HEK293 (cell line): Measurements from ENCODE around the gene HOXD11.

Experiments
- CTCF ChIA-PET: fragments of 350-600 bp; formaldehyde crosslinking; extraction: SDS; loops from one replicate; lab custom pipeline; 2021; ENCODE audit warnings: antibody characterized with exemption; lab: Yijun Ruan, JAX
- POLR2A ChIA-PET: fragments of 300-600 bp; formaldehyde crosslinking; extraction: SDS; loops from one replicate; lab custom pipeline; 2020; ENCODE audit warnings: antibody characterized with exemption, inconsistent platforms; lab: Yijun Ruan, JAX
- H3K27ac ChIP-seq: fragments of 200-500 bp; sonication (Bioruptor generic); 2 replicates; pipeline ENCODE4 v1.5.1; 2014; ENCODE audit warnings: low read depth, low read length, control low read depth, inconsistent platforms; ENCODE audit errors: extremely low read depth
- H3K36me3 ChIP-seq, 2 experiments: fragments of 200-500 bp in 1 of 2; sonication (Bioruptor generic) in 1 of 2; 1 replicate in 1 of 2; 2 replicates in 1 of 2; pipeline ENCODE4 v1.5.1; 2014 to 2017; ENCODE audit warnings: inconsistent platforms in 2 of 2, low read length in 2 of 2; ENCODE audit not compliant: control insufficient read depth in 2 of 2, insufficient read depth in 1 of 2
- H3K4me1 ChIP-seq: fragments of 200-500 bp; sonication (Bioruptor generic); 2 replicates; pipeline ENCODE4 v1.5.1; 2014; ENCODE audit warnings: mild to moderate bottlenecking, low read length, inconsistent platforms; ENCODE audit not compliant: control insufficient read depth, insufficient read depth
- H3K4me3 ChIP-seq: 2 replicates; pipeline ENCODE4 v1.5.1; 2011; ENCODE audit warnings: low read depth, mild to moderate bottlenecking, control low read depth, low read length, moderate library complexity
- H3K9me3 ChIP-seq: fragments of 200-500 bp; sonication (Bioruptor generic); 2 replicates; pipeline ENCODE4 v1.5.1; 2014; ENCODE audit warnings: low read depth, low read length, inconsistent platforms; ENCODE audit not compliant: control insufficient read depth, insufficient read depth
- CTCF ChIP-seq: fragments of 450-650 bp; formaldehyde crosslinking; IDR thresholded peaks from 2 replicates; pipeline ENCODE4 v1.5.1; 2016; ENCODE audit warnings: missing biosample characterization, missing genetic modification characterization
- ELK4 ChIP-seq: IDR thresholded peaks from 2 replicates; pipeline ENCODE4 v1.6.1; 2011; ENCODE audit warnings: mild to moderate bottlenecking, low read depth, low read length, borderline replicate concordance
- GFI1B ChIP-seq: fragments of 450-650 bp; formaldehyde crosslinking; IDR thresholded peaks from 2 replicates; pipeline ENCODE4 v1.5.1; 2016; ENCODE audit warnings: missing biosample characterization, missing genetic modification characterization
- GLI2 ChIP-seq: fragments of 450-650 bp; formaldehyde crosslinking; IDR thresholded peaks from 2 replicates; pipeline ENCODE4; 2017; ENCODE audit warnings: missing biosample characterization, missing genetic modification characterization, low read depth, borderline replicate concordance
- GLI4 ChIP-seq: fragments of 450-650 bp; formaldehyde crosslinking; IDR thresholded peaks from 2 replicates; pipeline ENCODE4 v1.5.1; 2016; ENCODE audit warnings: missing biosample characterization, missing genetic modification characterization
- OSR2 ChIP-seq: fragments of 450-650 bp; formaldehyde crosslinking; IDR thresholded peaks from 2 replicates; pipeline ENCODE4 v1.5.1; 2016; ENCODE audit warnings: missing biosample characterization, missing genetic modification characterization
- ZFP41 ChIP-seq: fragments of 450-650 bp; formaldehyde crosslinking; IDR thresholded peaks from 2 replicates; pipeline ENCODE4 v1.5.1; 2016; ENCODE audit warnings: missing biosample characterization, missing genetic modification characterization, borderline replicate concordance
- ZNF174 ChIP-seq: fragments of 450-650 bp; formaldehyde crosslinking; IDR thresholded peaks from 2 replicates; pipeline ENCODE4 v1.5.0; 2017; ENCODE audit warnings: missing biosample characterization, mild to moderate bottlenecking, missing genetic modification characterization
- ZNF214 ChIP-seq: fragments of 450-650 bp; formaldehyde crosslinking; IDR thresholded peaks from 2 replicates; pipeline ENCODE4 v1.5.1; 2017; ENCODE audit warnings: missing biosample characterization, mild to moderate bottlenecking, missing genetic modification characterization, borderline replicate concordance
- ZNF266 ChIP-seq: fragments of 450-650 bp; formaldehyde crosslinking; IDR thresholded peaks from 2 replicates; pipeline ENCODE4 v1.5.1; 2016; ENCODE audit warnings: missing biosample characterization, missing genetic modification characterization, low read depth
- ZNF274 ChIP-seq, 2 experiments: fragments of 200-500 bp in 1 of 2; fragments of 450-650 bp in 1 of 2; sonication (Bioruptor generic) in 1 of 2; formaldehyde crosslinking in 1 of 2; IDR thresholded peaks; 2 replicates each; pipeline versions ENCODE4 v1.5.1 to v1.6.1; 2014 to 2016; ENCODE audit warnings: borderline replicate concordance in 1 of 2, inconsistent platforms in 1 of 2, low read length in 1 of 2, missing biosample characterization in 1 of 2, missing genetic modification characterization in 1 of 2
- ZNF341 ChIP-seq: fragments of 450-650 bp; formaldehyde crosslinking; IDR thresholded peaks from 2 replicates; pipeline ENCODE4; 2016; ENCODE audit warnings: low read depth, missing biosample characterization, missing genetic modification characterization
- ZNF354C ChIP-seq: fragments of 450-650 bp; formaldehyde crosslinking; IDR thresholded peaks from 2 replicates; pipeline ENCODE4 v1.5.1; 2016; ENCODE audit warnings: missing biosample characterization, missing genetic modification characterization, low read depth, borderline replicate concordance
- ZNF37A ChIP-seq: fragments of 450-650 bp; IDR thresholded peaks from 2 replicates; pipeline ENCODE4 v1.5.1; 2018; ENCODE audit warnings: missing biosample characterization, missing genetic modification characterization
- ZNF48 ChIP-seq: fragments of 450-650 bp; formaldehyde crosslinking; IDR thresholded peaks from 2 replicates; pipeline ENCODE4 v1.5.1; 2016; ENCODE audit warnings: missing biosample characterization, missing genetic modification characterization
- ZNF561 ChIP-seq: fragments of 450-650 bp; IDR thresholded peaks from 2 replicates; pipeline ENCODE4 v1.5.1; 2018; ENCODE audit warnings: missing biosample characterization, missing genetic modification characterization, borderline replicate concordance
- ZNF571 ChIP-seq: fragments of 450-650 bp; formaldehyde crosslinking; IDR thresholded peaks from 2 replicates; pipeline ENCODE4 v1.5.0; 2017; ENCODE audit warnings: missing biosample characterization, missing genetic modification characterization
- ZNF596 ChIP-seq: fragments of 450-650 bp; IDR thresholded peaks from 2 replicates; pipeline ENCODE4 v1.5.0; 2018; ENCODE audit warnings: missing biosample characterization, mild to moderate bottlenecking, missing genetic modification characterization, moderate library complexity
- ZNF600 ChIP-seq: fragments of 450-650 bp; formaldehyde crosslinking; IDR thresholded peaks from 2 replicates; pipeline ENCODE4 v1.5.1; 2016; ENCODE audit warnings: missing biosample characterization, missing genetic modification characterization
- ZNF658 ChIP-seq: fragments of 450-650 bp; formaldehyde crosslinking; IDR thresholded peaks from 2 replicates; pipeline ENCODE4; 2016; ENCODE audit warnings: missing biosample characterization, missing genetic modification characterization
- ZNF677 ChIP-seq: fragments of 450-650 bp; IDR thresholded peaks from 2 replicates; pipeline ENCODE4 v1.5.0; 2018; ENCODE audit warnings: missing biosample characterization, mild to moderate bottlenecking, missing genetic modification characterization, moderate library complexity
- ZNF701 ChIP-seq: fragments of 450-650 bp; formaldehyde crosslinking; IDR thresholded peaks from 2 replicates; pipeline ENCODE4 v1.5.1; 2016; ENCODE audit warnings: missing biosample characterization, missing genetic modification characterization
- ZNF837 ChIP-seq: fragments of 450-650 bp; formaldehyde crosslinking; IDR thresholded peaks from 2 replicates; pipeline ENCODE4 v1.5.1; 2016; ENCODE audit warnings: missing biosample characterization, missing genetic modification characterization
- ZSCAN16 ChIP-seq: fragments of 450-650 bp; formaldehyde crosslinking; IDR thresholded peaks from 2 replicates; pipeline ENCODE4 v1.5.1; 2016; ENCODE audit warnings: missing biosample characterization, missing genetic modification characterization

Gene HOXD11

GRCh38 chr2:176111309-176111663, 4.2 kb downstream of the HOXD11 start:
- no peak for TF ChIP-seq ZNF174 (tag by site-specific recombination)
- TF ChIP-seq ZNF274 (IDR thresholded peaks at IDR 0.05; ENCODE audit: low read length), result no peak
- no peak for TF ChIP-seq ZNF274 (tag by site-specific recombination; IDR thresholded peaks at IDR 0.05; ENCODE audit: borderline replicate concordance)
- no peak for TF ChIP-seq ZNF596 (tag by site-specific recombination)
- no peak for TF ChIP-seq ZNF561 (tag by site-specific recombination)
- peak; percentile 76 for TF ChIP-seq CTCF (tag by site-specific recombination)
- TF ChIP-seq, all 188 proteins: peak for 1
- Histone ChIP-seq H3K27ac (no peak overlapping the region), H3K4me3 (no peak overlapping the region), H3K9me3 (no peaks in the 10 kb centered on the region), H3K4me1 (0 out of 2 replicates have a peak, but pooled peaks cover 2% of the 10 kb centered on the region), H3K36me3 (peaks cover 21 to 76% of the 10 kb centered on the region in 2 experiments)
- POLR2A ChIA-PET, result interaction anchor here (0.8 kb wide), 1 partner anchor 75 kb away, joined by 3 read pairs; no protein-coding TSS in a partner anchor
- CTCF ChIA-PET, result interaction anchor here (0.6 to 2.7 kb wide), 11 partner anchors 9 to 1037 kb away, joined by 3 to 19 read pairs (median 4); partner anchors contain the start of gene HOXD9

- no peak for TF ChIP-seq GLI2
- TF ChIP-seq ZSCAN16 (tag by site-specific recombination), result no peak
- no peak for TF ChIP-seq ZNF571 (tag by site-specific recombination)
- no peak for TF ChIP-seq ZNF214
- TF ChIP-seq ZNF600 (tag by site-specific recombination), result no peak
- TF ChIP-seq ZNF341, result no peak
- no peak for TF ChIP-seq OSR2 (tag by site-specific recombination)
- no peak for TF ChIP-seq ZNF837 (tag by site-specific recombination)
- TF ChIP-seq ZNF266, result no peak
- no peak for TF ChIP-seq ZNF658 (tag by site-specific recombination)
- TF ChIP-seq ZFP41 (tag by site-specific recombination), result no peak
- no peak for TF ChIP-seq ZNF701
- no peak for TF ChIP-seq ZNF354C (tag by site-specific recombination)
- no peak for TF ChIP-seq GLI4 (tag by site-specific recombination)
- TF ChIP-seq ZNF37A (tag by site-specific recombination), result no peak
- no peak for TF ChIP-seq ZNF48 (tag by site-specific recombination)
- no peak for TF ChIP-seq ZNF677 (tag by site-specific recombination)
- no peak for TF ChIP-seq GFI1B (tag by site-specific recombination)
- no peak for TF ChIP-seq ELK4
- no peak for TF ChIP-seq ZNF174 (tag by site-specific recombination)
- 0 out of 2 replicates have a peak, but pooled peaks cover 2% of the 10 kb centered on the region for H3K4me1 ChIP-seq
- no peak overlapping the region for H3K27ac ChIP-seq
- no peak overlapping the region for H3K4me3 ChIP-seq
- no peaks in the 10 kb centered on the region for H3K9me3 ChIP-seq
- peaks cover 21 to 82% of the 10 kb centered on the region in 2 experiments for H3K36me3 ChIP-seq
- ChIA-PET POLR2A (no interaction called here), CTCF (interaction anchor here (0.6 to 2.7 kb wide), 6 partner anchors 8 to 1031 kb away, joined by 3 to 13 read pairs (median 4); partner anchors contain the start of gene HOXD9)
Measured at GRCh38 chr2:176111846-176112374, 4.8 kb downstream of the HOXD11 start.
